H1 (cell line): Measurements from ENCODE around the gene UPF1. TPM values are rescaled to one million over a fixed set of nuclear protein-coding genes. Genes with fewer than 3 reads are reported as not detected.

ENCODE experiments used
- CTCF ChIA-PET: fragments of 300-600 bp; sonication (Branson Sonifier 250); formaldehyde crosslinking; loops from one replicate; lab custom pipeline; 2021; ENCODE audit not compliant: partially characterized antibody; lab: Charles Lee
- POLR2A ChIA-PET: fragments of 300-600 bp; sonication (Branson Sonifier 250); formaldehyde crosslinking; loops from one replicate; lab custom pipeline; 2021; ENCODE audit warnings: inconsistent platforms; ENCODE audit not compliant: partially characterized antibody; lab: Charles Lee
- DNase-seq, 2 experiments: peaks; one replicate each; pipeline versions ENCODE4 v3.0.0 to v3.0.0-alpha.2; 2010 to 2022; ENCODE audit warnings: low spot score in 2 of 2, low read depth in 1 of 2, mixed read lengths in 1 of 2
- FAIRE-seq: peaks from 2 replicates; lab custom pipeline; 2011; peaks lifted over from hg19 to GRCh38; lab: Jason Lieb, UNC
- H2AFZ ChIP-seq: 2 replicates; pipeline ENCODE4 v1.8.1; 2012; ENCODE audit warnings: low read length, inconsistent platforms
- H2AK5ac ChIP-seq: 2 replicates; pipeline ENCODE4 v1.6.1; 2013; ENCODE audit warnings: low read depth, low read length
- H2BK120ac ChIP-seq: replicated peaks from 2 replicates; pipeline ENCODE3; 2013; ENCODE audit warnings: low read depth, low read length, inconsistent platforms
- H2BK12ac ChIP-seq: 2 replicates; pipeline ENCODE4 v1.6.1; 2013; ENCODE audit warnings: low read depth, low read length
- H2BK15ac ChIP-seq: 2 replicates; pipeline ENCODE4 v1.6.1; 2013; ENCODE audit warnings: low read length
- H2BK20ac ChIP-seq: 2 replicates; pipeline ENCODE4 v1.6.1; 2013; ENCODE audit warnings: low read length
- H2BK5ac ChIP-seq: 2 replicates; pipeline ENCODE4 v1.6.1; 2013; ENCODE audit warnings: low read depth, low read length
- H3K14ac ChIP-seq: 2 replicates; pipeline ENCODE4 v1.6.1; 2013; ENCODE audit warnings: inconsistent platforms; ENCODE audit not compliant: insufficient read length
- H3K18ac ChIP-seq: 2 replicates; pipeline ENCODE4 v1.6.1; 2013; ENCODE audit warnings: low read length; ENCODE audit errors: extremely low read depth
- H3K23ac ChIP-seq: 2 replicates; pipeline ENCODE4 v1.6.1; 2013; ENCODE audit warnings: inconsistent platforms; ENCODE audit not compliant: insufficient read length
- H3K23me2 ChIP-seq: 2 replicates; pipeline ENCODE4 v1.6.1; 2013; ENCODE audit warnings: low read depth, low read length
- H3K27ac ChIP-seq: 2 replicates; pipeline ENCODE4 v1.6.1; 2011; ENCODE audit warnings: low read depth, low read length, inconsistent platforms
- H3K27me3 ChIP-seq, 4 experiments: replicated peaks in 1 of 4; 1 replicate in 1 of 4; 2 replicates in 3 of 4; pipeline versions ENCODE4 v1.6.1 to v1.8.1; 2011 to 2013; ENCODE audit warnings: low read length in 3 of 4, mild to moderate bottlenecking in 3 of 4, inconsistent platforms in 2 of 4, mixed read lengths in 2 of 4, moderate library complexity in 1 of 4; ENCODE audit not compliant: control insufficient read depth in 3 of 4, insufficient read depth in 3 of 4; ENCODE audit errors: extremely low read depth in 1 of 4
- H3K36me3 ChIP-seq, 4 experiments: 2 replicates each; pipeline versions ENCODE4 v1.6.1 to v1.8.1; 2011 to 2013; ENCODE audit warnings: mild to moderate bottlenecking in 4 of 4, low read length in 3 of 4, moderate library complexity in 2 of 4, control low read depth in 1 of 4, inconsistent platforms in 1 of 4; ENCODE audit not compliant: insufficient read depth in 4 of 4, control insufficient read depth in 2 of 4
- H3K4ac ChIP-seq: replicated peaks from 2 replicates; pipeline ENCODE3; 2013; ENCODE audit warnings: low read length, low read depth, mixed read lengths, inconsistent platforms; ENCODE audit not compliant: insufficient read length
- H3K4me1 ChIP-seq, 4 experiments: replicated peaks in 1 of 4; 1 replicate in 1 of 4; 2 replicates in 3 of 4; pipeline versions ENCODE4 v1.6.1 to v1.8.1; 2011 to 2013; ENCODE audit warnings: low read length in 3 of 4, inconsistent platforms in 2 of 4, mixed read lengths in 1 of 4; ENCODE audit not compliant: insufficient read depth in 4 of 4, control insufficient read depth in 3 of 4
- H3K4me2 ChIP-seq, 2 experiments: 2 replicates each; pipeline versions ENCODE4 v1.6.1 to v1.8.1; 2011 to 2013; ENCODE audit warnings: low read depth in 2 of 2, low read length in 2 of 2, control low read depth in 1 of 2, inconsistent platforms in 1 of 2, mild to moderate bottlenecking in 1 of 2; ENCODE audit not compliant: insufficient read depth in 1 of 2
- H3K4me3 ChIP-seq, 4 experiments: fragments of 200-600, 300-600 bp in 1 of 4; sonication (generic), shearing (Covaris generic), sonication (Bioruptor Twin) in 1 of 4; 2 replicates each; pipeline versions ENCODE4 v1.5.1 to v1.8.1; 2011 to 2016; ENCODE audit warnings: low read length in 4 of 4, low read depth in 3 of 4, control low read depth in 2 of 4, inconsistent platforms in 2 of 4, mild to moderate bottlenecking in 2 of 4, mixed read lengths in 1 of 4, moderate library complexity in 1 of 4; ENCODE audit not compliant: insufficient read depth in 2 of 4; ENCODE audit errors: extremely low read depth in 1 of 4
- H3K56ac ChIP-seq: replicated peaks from 2 replicates; pipeline ENCODE3; 2013; ENCODE audit warnings: low read depth, mild to moderate bottlenecking, mixed read lengths, low read length, inconsistent platforms; ENCODE audit not compliant: insufficient read length
- H3K79me1 ChIP-seq: 2 replicates; pipeline ENCODE4 v1.6.1; 2013; ENCODE audit warnings: low read depth, low read length, control low read depth
- H3K79me2 ChIP-seq, 2 experiments: 2 replicates each; pipeline versions ENCODE4 v1.6.1 to v1.8.1; 2012 to 2013; ENCODE audit warnings: low read length in 2 of 2, mild to moderate bottlenecking in 2 of 2, inconsistent platforms in 1 of 2; ENCODE audit not compliant: insufficient read depth in 2 of 2, control insufficient read depth in 1 of 2
- H3K9ac ChIP-seq, 4 experiments: replicated peaks in 1 of 4; 1 replicate in 1 of 4; 2 replicates in 3 of 4; pipeline versions ENCODE4 v1.6.1 to v1.8.1; 2011 to 2013; ENCODE audit warnings: low read depth in 3 of 4, low read length in 3 of 4, control low read depth in 2 of 4, mild to moderate bottlenecking in 2 of 4, moderate library complexity in 2 of 4, inconsistent platforms in 1 of 4; ENCODE audit errors: extremely low read depth in 1 of 4
- H3K9me3 ChIP-seq, 2 experiments: 2 replicates each; pipeline versions ENCODE4 v1.6.1 to v1.8.1; 2012 to 2013; ENCODE audit warnings: mild to moderate bottlenecking in 2 of 2, moderate library complexity in 2 of 2, control low read depth in 1 of 2, inconsistent platforms in 1 of 2, low read depth in 1 of 2, low read length in 1 of 2, mixed read lengths in 1 of 2; ENCODE audit not compliant: insufficient read depth in 2 of 2
- H4K20me1 ChIP-seq, 2 experiments: replicated peaks in 1 of 2; 2 replicates each; pipeline versions ENCODE3 to v1.8.1; 2011 to 2013; ENCODE audit warnings: inconsistent platforms in 2 of 2, low read length in 2 of 2, mild to moderate bottlenecking in 1 of 2; ENCODE audit not compliant: insufficient read depth in 2 of 2, control insufficient read depth in 1 of 2
- H4K5ac ChIP-seq: 2 replicates; pipeline ENCODE4 v1.6.1; 2013; ENCODE audit warnings: low read length, low read depth, mixed read lengths, inconsistent platforms; ENCODE audit not compliant: insufficient read length
- H4K8ac ChIP-seq: 2 replicates; pipeline ENCODE4 v1.8.0; 2013; ENCODE audit warnings: mild to moderate bottlenecking, moderate library complexity, low read length, inconsistent platforms; ENCODE audit not compliant: insufficient read depth; ENCODE audit errors: extremely low read depth
- H4K91ac ChIP-seq: replicated peaks from 2 replicates; pipeline ENCODE3; 2013; ENCODE audit warnings: low read length, mixed read lengths, inconsistent platforms; ENCODE audit not compliant: insufficient read length
- KDM5A ChIP-seq: fragments of 200-600 bp; IDR thresholded peaks from 2 replicates; pipeline ENCODE4 v1.7.1; 2012; ENCODE audit warnings: mild to moderate bottlenecking, low read length, inconsistent platforms, mixed read lengths
- WGBS, 2 experiments: shearing (Covaris generic) in 1 of 2; methylation state at CpG; one replicate each; pipeline versions ENCODE4 v1.1.6 to v1.1.7; 2013 to 2015; ENCODE audit warnings: low lambda C conversion rate in 2 of 2, mixed read lengths in 2 of 2, inconsistent platforms in 1 of 2, low coverage in 1 of 2, missing lambda C conversion rate in 1 of 2; ENCODE audit not compliant: insufficient replicate concordance in 2 of 2, insufficient coverage in 1 of 2, insufficient read length in 1 of 2; ENCODE audit errors: extremely low coverage in 1 of 2, missing lambda C conversion rate in 1 of 2; 5-methylcytosine and 5-hydroxymethylcytosine counted together
- polyA plus RNA-seq, 7 experiments: library from polyadenylated mRNA; depleted of rRNA in 3 of 7; stranded (reverse) in 5 of 7; unstranded in 2 of 7; fragments of >200 nt in 5 of 7; fragments of 200-250 nt in 2 of 7; gene quantifications; 1 replicate in 5 of 7; 2 replicates in 1 of 7; 4 replicates in 1 of 7; pipeline versions ENCODE4 v1.2.1 to v1.2.3, GENCODE V29; 2011 to 2013; ENCODE audit warnings: missing spikeins in 2 of 7, mixed read lengths in 2 of 7
- total RNA-seq: library from RNA; stranded (reverse); fragmentation: NEBNext Ultra II Directional; extraction: Animal tissue kit (Norgen Biotek cat#: 25700); gene quantifications from 2 replicates; pipeline ENCODE4 v1.2.1, GENCODE V29; 2021
- TF ChIP-seq, protein P1 (sequence below): IDR thresholded peaks from 2 replicates; pipeline ENCODE4 v1.6.1; 2012; ENCODE audit warnings: inconsistent platforms

Gene UPF1
- total and polyA plus RNA-seq, 2 of the 8 experiments (the other 6 are each of a cell fraction or from before 2014, with no cell fraction given) = 46.4 to 62.0 TPM

DNA sequence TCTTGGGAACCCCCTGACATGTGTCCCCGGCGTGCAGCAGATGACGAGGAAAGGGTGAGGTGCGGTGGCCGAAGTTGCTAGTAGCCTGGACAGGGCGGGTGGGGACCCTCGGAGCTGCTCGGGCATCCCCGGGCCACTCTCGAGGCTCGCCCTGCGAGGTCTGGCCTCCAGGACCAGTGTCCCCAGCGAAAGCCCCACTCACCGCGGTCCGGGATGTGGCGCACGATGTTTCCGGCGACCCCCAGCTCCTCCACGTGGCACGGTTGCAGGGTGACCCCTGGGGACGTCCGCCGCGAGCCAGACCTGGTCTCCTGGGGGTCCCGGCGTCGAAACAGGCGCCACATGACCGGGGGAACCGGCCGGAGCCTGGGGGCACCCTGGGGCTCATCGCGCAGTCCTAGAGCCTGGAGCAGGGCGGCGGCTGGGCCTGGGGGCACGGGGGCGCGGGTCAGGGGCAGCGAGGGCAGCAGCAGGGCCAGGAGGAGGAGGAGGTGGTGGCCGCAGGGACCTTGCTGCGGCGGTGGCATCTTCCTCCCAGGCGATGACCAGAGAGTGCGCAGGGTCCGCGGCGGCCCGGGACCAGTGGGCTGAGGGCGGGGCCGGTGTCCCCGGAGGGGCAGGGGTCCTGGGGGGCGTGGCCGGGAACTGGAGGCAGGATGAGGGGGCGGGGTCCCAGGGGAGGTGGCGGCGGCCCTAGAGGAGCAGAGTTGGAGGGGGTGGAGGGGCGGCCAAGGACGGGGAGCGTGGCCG lies 38.2 kb downstream of the UPF1 start:
- Histone ChIP-seq H2BK120ac (no peak overlapping the region), H3K23me2 (peaks cover 4% of the 10 kb centered on the region; the same call in 1 of the 2 replicates), H4K8ac (no peak overlapping the region), H4K5ac (no peak overlapping the region), H3K56ac (no peak overlapping the region), H3K27me3 (peaks cover 0 to 2% (median 0%) of the 10 kb centered on the region in 4 experiments; a peak in 1 of 7 replicates), H2AK5ac (no peak overlapping the region), H3K4me3 (peak overlapping the region in 2 of 4 experiments; percentile 11 to 49; a peak in 3 of 8 replicates), H2BK15ac (no peak overlapping the region), H3K4me2 (peak overlapping the region; percentile 57 to 59), H2BK12ac (no peak overlapping the region), H3K14ac (no peak overlapping the region), H3K23ac (no peak overlapping the region), H3K9ac (no peak overlapping the region), H2AFZ (no peak overlapping the region), H3K79me2 (no peaks in the 10 kb centered on the region), H3K4me1 (peaks cover 0 to 13% (median 4%) of the 10 kb centered on the region in 4 experiments; a peak in 4 of 7 replicates), H3K36me3 (peaks cover 6 to 16% (median 12%) of the 10 kb centered on the region in 4 experiments; a peak in 6 of 8 replicates), H2BK5ac (no peak overlapping the region), H4K20me1 (peaks cover 5 to 10% of the 10 kb centered on the region in 2 experiments), H2BK20ac (no peak overlapping the region), H3K18ac (no peak overlapping the region), H3K27ac (no peak overlapping the region), H3K9me3 (no peaks in the 10 kb centered on the region), H3K79me1 (no peaks in the 10 kb centered on the region; the same call in 1 of the 2 replicates), H3K4ac (no peak overlapping the region), H4K91ac (no peak overlapping the region)
- DNase-seq (peak in 1 of 2 experiments; percentile 96), FAIRE-seq (no peak)
- 62% methylated on average over 27 of the region's 62 CpGs; no CpG with 5 or more reads in 1 of the 2 experiments for WGBS, 2 experiments
- POLR2A ChIA-PET = interaction anchor here (1.1 to 1.4 kb wide), 4 partner anchors 16 to 197 kb away, joined by 3 to 4 read pairs (median 3); no protein-coding TSS in a partner anchor
- no peak for TF ChIP-seq KDM5A
- TF ChIP-seq, protein P1, sequence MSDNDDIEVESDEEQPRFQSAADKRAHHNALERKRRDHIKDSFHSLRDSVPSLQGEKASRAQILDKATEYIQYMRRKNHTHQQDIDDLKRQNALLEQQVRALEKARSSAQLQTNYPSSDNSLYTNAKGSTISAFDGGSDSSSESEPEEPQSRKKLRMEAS = peak; percentile 16
- CTCF ChIA-PET = interaction anchor here (0.9 to 1.5 kb wide), 2 partner anchors 25 to 126 kb away, joined by 3 to 4 read pairs; partner anchors contain the start of gene CERS1
